H9 (cell line): ENCODE data around the gene TBC1D1. TPM values are rescaled to one million over a fixed set of nuclear protein-coding genes. Genes with fewer than 3 reads are reported as not detected.
A peak's percentile ranks its signal among the peaks of the same experiment; 100 is the strongest.

Experiments
- DNase-seq: peaks from one replicate; pipeline ENCODE4 v3.0.0-alpha.2; 2017
- H2AFZ ChIP-seq: one replicate; pipeline ENCODE4 v1.6.1; 2013; ENCODE audit warnings: mild to moderate bottlenecking, low read length, control low read depth, moderate library complexity
- H2AK5ac ChIP-seq: 2 replicates; pipeline ENCODE4 v1.6.1; 2013; ENCODE audit warnings: low read length, control low read depth, mixed read lengths; ENCODE audit not compliant: insufficient read length
- H2BK120ac ChIP-seq: one replicate; pipeline ENCODE4 v1.6.1; 2013; ENCODE audit warnings: low read depth, mild to moderate bottlenecking, low read length, control low read depth, inconsistent platforms; ENCODE audit not compliant: poor library complexity, severe bottlenecking
- H2BK12ac ChIP-seq: 2 replicates; pipeline ENCODE4 v1.6.1; 2013; ENCODE audit warnings: low read length, control low read depth, mixed read lengths, low read depth; ENCODE audit not compliant: insufficient read length
- H2BK15ac ChIP-seq: 2 replicates; pipeline ENCODE4 v1.6.1; 2013; ENCODE audit warnings: low read depth, low read length, control low read depth
- H2BK20ac ChIP-seq: one replicate; pipeline ENCODE4 v1.6.1; 2013; ENCODE audit warnings: low read depth, mild to moderate bottlenecking, low read length, control low read depth, inconsistent platforms; ENCODE audit not compliant: poor library complexity, severe bottlenecking
- H2BK5ac ChIP-seq: 2 replicates; pipeline ENCODE4 v1.6.1; 2013; ENCODE audit warnings: low read length, control low read depth, mixed read lengths; ENCODE audit not compliant: insufficient read length
- H3K14ac ChIP-seq: 2 replicates; pipeline ENCODE4 v1.6.1; 2013; ENCODE audit warnings: low read length, control low read depth; ENCODE audit not compliant: insufficient read depth
- H3K18ac ChIP-seq: 2 replicates; pipeline ENCODE4 v1.6.1; 2013; ENCODE audit warnings: low read depth, mild to moderate bottlenecking, mixed read lengths, low read length, control low read depth; ENCODE audit not compliant: insufficient read length
- H3K23ac ChIP-seq: 2 replicates; pipeline ENCODE4 v1.6.1; 2013; ENCODE audit warnings: low read length, control low read depth, mixed read lengths, low read depth; ENCODE audit not compliant: insufficient read length
- H3K23me2 ChIP-seq: 2 replicates; pipeline ENCODE4 v1.6.1; 2013; ENCODE audit warnings: low read depth, mild to moderate bottlenecking, mixed read lengths, low read length, control low read depth; ENCODE audit not compliant: insufficient read length, poor library complexity, severe bottlenecking
- H3K27ac ChIP-seq: 2 replicates; pipeline ENCODE4 v1.5.1; 2013; ENCODE audit warnings: low read length, control low read depth, mixed read lengths, low read depth; ENCODE audit not compliant: insufficient read length
- H3K27me3 ChIP-seq: 2 replicates; pipeline ENCODE4 v1.6.1; 2013; ENCODE audit warnings: low read length, control low read depth, inconsistent platforms; ENCODE audit not compliant: insufficient read depth
- H3K4ac ChIP-seq: 2 replicates; pipeline ENCODE4 v1.6.1; 2013; ENCODE audit warnings: low read depth, mild to moderate bottlenecking, control low read depth, inconsistent platforms, low read length, moderate library complexity
- H3K4me1 ChIP-seq: 2 replicates; pipeline ENCODE4 v1.6.1; 2013; ENCODE audit warnings: low read length, control low read depth, inconsistent platforms; ENCODE audit not compliant: insufficient read depth
- H3K4me2 ChIP-seq: 2 replicates; pipeline ENCODE4 v1.6.1; 2013; ENCODE audit warnings: low read length, control low read depth, mixed read lengths; ENCODE audit not compliant: insufficient read length, insufficient read depth
- H3K56ac ChIP-seq: 2 replicates; pipeline ENCODE4 v1.6.1; 2013; ENCODE audit warnings: low read depth, mild to moderate bottlenecking, mixed read lengths, low read length, control low read depth; ENCODE audit not compliant: insufficient read length
- H3K79me1 ChIP-seq: 2 replicates; pipeline ENCODE4 v1.6.1; 2013; ENCODE audit warnings: low read depth, mild to moderate bottlenecking, moderate library complexity, low read length, control low read depth, inconsistent platforms; ENCODE audit not compliant: insufficient read depth, poor library complexity, severe bottlenecking
- H3K79me2 ChIP-seq: 2 replicates; pipeline ENCODE4 v1.6.1; 2013; ENCODE audit warnings: low read length, control low read depth, inconsistent platforms; ENCODE audit not compliant: insufficient read depth
- H3K9ac ChIP-seq: 2 replicates; pipeline ENCODE4 v1.6.1; 2013; ENCODE audit warnings: low read length, control low read depth, mixed read lengths; ENCODE audit not compliant: insufficient read length; ENCODE audit errors: extremely low read depth
- H3K9me3 ChIP-seq: one replicate; pipeline ENCODE4 v1.6.1; 2013; ENCODE audit warnings: low read depth, low read length, inconsistent platforms; ENCODE audit not compliant: control insufficient read depth
- H3T11ph ChIP-seq: one replicate; pipeline ENCODE4 v1.6.1; 2013; ENCODE audit warnings: mild to moderate bottlenecking, low read length, control low read depth, inconsistent platforms
- H4K20me1 ChIP-seq: one replicate; pipeline ENCODE4 v1.6.1; 2013; ENCODE audit not compliant: control insufficient read depth, insufficient read length, insufficient read depth
- H4K5ac ChIP-seq: 2 replicates; pipeline ENCODE4 v1.6.1; 2013; ENCODE audit warnings: low read depth, mild to moderate bottlenecking, mixed read lengths, low read length, control low read depth; ENCODE audit not compliant: insufficient read length
- H4K8ac ChIP-seq: replicated peaks from 2 replicates; pipeline ENCODE4 v1.6.1; 2013; ENCODE audit warnings: low read length, control low read depth, mixed read lengths, low read depth; ENCODE audit not compliant: insufficient read length
- H4K91ac ChIP-seq: 2 replicates; pipeline ENCODE4 v1.6.1; 2013; ENCODE audit warnings: low read depth, mild to moderate bottlenecking, moderate library complexity, mixed read lengths, low read length, control low read depth; ENCODE audit not compliant: insufficient read length
- H3K27ac Mint-ChIP-seq, 3 experiments: 2 replicates in 2 of 3; 3 replicates in 1 of 3; pipeline ENCODE4 v1.8.0; 2020 to 2021; ENCODE audit warnings: mixed read lengths in 3 of 3, mild to moderate bottlenecking in 1 of 3, moderate library complexity in 1 of 3
- H3K27me3 Mint-ChIP-seq: 2 replicates; pipeline ENCODE4 v1.8.0; 2021; ENCODE audit warnings: low read depth, mild to moderate bottlenecking, moderate library complexity, mixed read lengths
- H3K36me3 Mint-ChIP-seq, 3 experiments: 2 replicates in 2 of 3; 3 replicates in 1 of 3; pipeline ENCODE4 v1.8.0; 2020 to 2021; ENCODE audit warnings: low read depth in 3 of 3, mixed read lengths in 3 of 3; ENCODE audit not compliant: insufficient read depth in 1 of 3
- H3K4me1 Mint-ChIP-seq, 2 experiments: 2 replicates each; pipeline ENCODE4 v1.8.0; 2020; ENCODE audit warnings: mixed read lengths in 2 of 2
- H3K4me3 Mint-ChIP-seq, 2 experiments: 2 replicates in 1 of 2; 3 replicates in 1 of 2; pipeline ENCODE4 v1.8.0; 2020 to 2021; ENCODE audit warnings: mild to moderate bottlenecking in 2 of 2, mixed read lengths in 2 of 2, moderate library complexity in 1 of 2
- H3K9me3 Mint-ChIP-seq, 2 experiments: 2 replicates in 1 of 2; 3 replicates in 1 of 2; pipeline ENCODE4 v1.8.0; 2020; ENCODE audit warnings: mild to moderate bottlenecking in 2 of 2, mixed read lengths in 2 of 2, moderate library complexity in 1 of 2
- CTCF ChIP-seq: fragments of 200-600 bp; sonication (generic); conservative IDR thresholded peaks from 3 replicates; pipeline ENCODE4 v1.8.0; 2021; ENCODE audit warnings: antibody characterized with exemption, mild to moderate bottlenecking
- WGBS: extraction: QIAGEN DNeasy Blood & Tissue Kit; methylation state at CpG from one replicate; pipeline ENCODE4 v1.1.7; 2013; ENCODE audit warnings: missing lambda C conversion rate, low lambda C conversion rate, mixed read lengths; ENCODE audit not compliant: insufficient read length; ENCODE audit errors: extremely low coverage; 5-methylcytosine and 5-hydroxymethylcytosine counted together
- total RNA-seq: library from RNA; stranded (reverse); gene quantifications from 2 replicates; pipeline ENCODE4 v1.2.1, GENCODE V29; 2021

Gene TBC1D1
- total RNA-seq, 1 experiment from 2014 or later = 109 TPM

- Histone ChIP-seq H2AFZ (no peak overlapping the region), H3K27me3 (no peaks in the 10 kb centered on the region), H4K20me1 (no peaks in the 10 kb centered on the region), H3K4ac (no peak overlapping the region), H2BK120ac (no peak overlapping the region), H3K14ac (no peak overlapping the region), H3K23ac (no peak overlapping the region), H4K5ac (no peak overlapping the region), H3K56ac (no peak overlapping the region), H4K91ac (no peak overlapping the region), H2BK12ac (no peak overlapping the region), H3K79me2 (no peaks in the 10 kb centered on the region), H2AK5ac (no peak overlapping the region), H3K9ac (no peak overlapping the region), H2BK15ac (no peak overlapping the region), H3K4me1 (peaks cover 22% of the 10 kb centered on the region), H3K79me1 (no peaks in the 10 kb centered on the region), H3K18ac (no peak overlapping the region), H3K27ac (peak overlapping the region; percentile 60), H4K8ac (no peak overlapping the region), H3T11ph (no peak overlapping the region), H3K23me2 (no peaks in the 10 kb centered on the region), H3K4me2 (no peak overlapping the region), H2BK20ac (no peak overlapping the region), H2BK5ac (no peak overlapping the region), H3K9me3 (no peaks in the 10 kb centered on the region)
- DNase-seq = peak; percentile 57
- Mint-ChIP-seq H3K27ac (peak overlapping the region in 2 of 3 experiments; percentile 77 to 97; a peak in 4 of 7 replicates), H3K4me1 (peaks cover 34 to 36% of the 10 kb centered on the region in 2 experiments), H3K36me3 (peaks cover 18 to 26% (median 21%) of the 10 kb centered on the region in 3 experiments; a peak in 6 of 7 replicates), H3K27me3 (no peaks in the 10 kb centered on the region), H3K9me3 (no peaks in the 10 kb centered on the region), H3K4me3 (peak overlapping the region in 1 of 2 experiments; percentile 9; a peak in 1 of 5 replicates)
- no CpG with 5 or more reads among the region's 6 CpGs for WGBS
- no peak for TF ChIP-seq CTCF
Measured at GRCh38 chr4:38114386-38115150, 223.7 kb downstream of the TBC1D1 start.
